ENCODE data around the gene AFG1L. TPM values are rescaled to one million over a fixed set of nuclear protein-coding genes. Genes with fewer than 3 reads are reported as not detected.

The AFG1L gene
- polyA plus RNA-seq, 1 of the 3 experiments (the other 2 are of a cell fraction): 0.71 TPM

DNA sequence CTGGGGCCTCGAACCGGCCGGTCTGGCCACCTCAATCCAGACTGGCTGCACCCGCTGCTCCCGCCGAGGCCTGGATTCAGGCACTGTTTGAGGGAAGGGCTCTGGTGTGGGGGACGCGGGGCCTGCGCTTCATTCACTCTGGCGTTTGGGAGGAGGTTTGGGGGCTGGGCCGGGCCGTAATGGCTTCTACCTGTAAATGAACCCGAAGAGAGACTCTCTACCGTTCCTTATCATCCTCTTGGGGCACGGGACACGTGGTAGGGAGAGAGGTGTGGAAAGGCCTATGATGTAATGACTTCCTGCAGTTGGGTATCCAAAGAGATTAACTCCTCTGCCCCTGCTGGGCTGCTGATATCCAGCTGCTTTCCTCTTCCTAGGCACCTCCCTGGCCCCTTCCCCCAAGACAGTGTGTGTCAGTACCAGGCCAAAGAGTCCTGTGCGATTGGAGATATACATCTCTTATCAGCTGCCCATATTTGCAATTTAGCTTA is 267.7 kb downstream of the AFG1L start (continued):
- peak; percentile 7; the same call in 1 of the 2 replicates for TF ChIP-seq SMC3 (IDR thresholded peaks at IDR 0.05; ENCODE audit: low read depth, low read length)
- peak; percentile 96 for TF ChIP-seq MXI1 (IDR thresholded peaks at IDR 0.05; ENCODE audit: low read depth, low read length)
- 0 out of 4 replicates have a peak, but pooled peaks of 1 of the 2 experiments have one; percentile 17 for TF ChIP-seq EP300 (IDR thresholded peaks at IDR 0.05; ENCODE audit: borderline replicate concordance in 1 of 2, low read depth in 1 of 2, low read length in 1 of 2)
- TF ChIP-seq, protein P1, sequence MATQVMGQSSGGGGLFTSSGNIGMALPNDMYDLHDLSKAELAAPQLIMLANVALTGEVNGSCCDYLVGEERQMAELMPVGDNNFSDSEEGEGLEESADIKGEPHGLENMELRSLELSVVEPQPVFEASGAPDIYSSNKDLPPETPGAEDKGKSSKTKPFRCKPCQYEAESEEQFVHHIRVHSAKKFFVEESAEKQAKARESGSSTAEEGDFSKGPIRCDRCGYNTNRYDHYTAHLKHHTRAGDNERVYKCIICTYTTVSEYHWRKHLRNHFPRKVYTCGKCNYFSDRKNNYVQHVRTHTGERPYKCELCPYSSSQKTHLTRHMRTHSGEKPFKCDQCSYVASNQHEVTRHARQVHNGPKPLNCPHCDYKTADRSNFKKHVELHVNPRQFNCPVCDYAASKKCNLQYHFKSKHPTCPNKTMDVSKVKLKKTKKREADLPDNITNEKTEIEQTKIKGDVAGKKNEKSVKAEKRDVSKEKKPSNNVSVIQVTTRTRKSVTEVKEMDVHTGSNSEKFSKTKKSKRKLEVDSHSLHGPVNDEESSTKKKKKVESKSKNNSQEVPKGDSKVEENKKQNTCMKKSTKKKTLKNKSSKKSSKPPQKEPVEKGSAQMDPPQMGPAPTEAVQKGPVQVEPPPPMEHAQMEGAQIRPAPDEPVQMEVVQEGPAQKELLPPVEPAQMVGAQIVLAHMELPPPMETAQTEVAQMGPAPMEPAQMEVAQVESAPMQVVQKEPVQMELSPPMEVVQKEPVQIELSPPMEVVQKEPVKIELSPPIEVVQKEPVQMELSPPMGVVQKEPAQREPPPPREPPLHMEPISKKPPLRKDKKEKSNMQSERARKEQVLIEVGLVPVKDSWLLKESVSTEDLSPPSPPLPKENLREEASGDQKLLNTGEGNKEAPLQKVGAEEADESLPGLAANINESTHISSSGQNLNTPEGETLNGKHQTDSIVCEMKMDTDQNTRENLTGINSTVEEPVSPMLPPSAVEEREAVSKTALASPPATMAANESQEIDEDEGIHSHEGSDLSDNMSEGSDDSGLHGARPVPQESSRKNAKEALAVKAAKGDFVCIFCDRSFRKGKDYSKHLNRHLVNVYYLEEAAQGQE (IDR thresholded peaks at IDR 0.05; ENCODE audit: low read depth, low read length): no peak
- no peak for TF ChIP-seq TAF1 (IDR thresholded peaks at IDR 0.05; ENCODE audit: borderline replicate concordance, low read depth, low read length)
- TF ChIP-seq, protein P2, sequence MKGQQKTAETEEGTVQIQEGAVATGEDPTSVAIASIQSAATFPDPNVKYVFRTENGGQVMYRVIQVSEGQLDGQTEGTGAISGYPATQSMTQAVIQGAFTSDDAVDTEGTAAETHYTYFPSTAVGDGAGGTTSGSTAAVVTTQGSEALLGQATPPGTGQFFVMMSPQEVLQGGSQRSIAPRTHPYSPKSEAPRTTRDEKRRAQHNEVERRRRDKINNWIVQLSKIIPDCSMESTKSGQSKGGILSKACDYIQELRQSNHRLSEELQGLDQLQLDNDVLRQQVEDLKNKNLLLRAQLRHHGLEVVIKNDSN (IDR thresholded peaks at IDR 0.05; ENCODE audit: borderline replicate concordance, low read depth): peak; percentile 82
- no peak for TF ChIP-seq RFX5 (IDR thresholded peaks at IDR 0.05; ENCODE audit: low read length)

DNA sequence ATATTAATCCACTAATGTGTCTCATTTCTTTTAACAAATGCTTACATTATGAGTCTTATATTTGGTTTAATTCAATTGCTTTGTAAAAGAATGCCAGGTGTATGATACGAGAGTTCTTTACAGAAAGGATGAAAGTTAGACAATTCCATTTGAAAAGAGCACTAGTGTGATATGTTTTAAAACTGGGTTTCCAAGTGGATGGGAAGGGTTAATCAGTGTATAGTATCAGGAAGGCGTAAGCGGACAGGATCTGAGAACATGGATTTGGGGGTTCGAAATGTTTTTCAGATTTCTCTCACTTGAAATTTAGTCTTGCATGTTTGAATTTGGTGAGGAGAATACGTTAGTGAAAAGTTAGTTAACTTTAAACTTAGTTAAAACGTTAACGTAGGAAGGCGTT is 268.4 kb downstream of the AFG1L start:
- 0 out of 2 replicates have a peak, but pooled peaks cover 3% of the 10 kb centered on the region for H3K9me3 ChIP-seq

More for the DNA sequence above, 268.4 kb downstream of the AFG1L start:
- Histone ChIP-seq H3K9me2 (no peaks in the 10 kb centered on the region), H3K79me2 (ENCODE audit: insufficient read depth) (peaks cover 63% of the 10 kb centered on the region), H3K9ac (peak overlapping the region; percentile 94; the same call in 1 of the 2 replicates), H3K27ac (ENCODE audit: low read depth in 2 of 2, low read length in 1 of 2) (peak overlapping the region; percentile 77 to 83), H3K27me3 (ENCODE audit: insufficient read depth) (no peaks in the 10 kb centered on the region), H3K36me3 (replicated peaks in 1 of 2; ENCODE audit: control insufficient read depth in 1 of 2, insufficient read depth in 2 of 2, low read length in 1 of 2) (peaks cover under 1 to 13% of the 10 kb centered on the region in 2 experiments), H3K4me2 (peak overlapping the region; percentile 99), H3F3A (replicated peaks; ENCODE audit: insufficient read depth) (peaks cover 42% of the 10 kb centered on the region), H3K4me1 (ENCODE audit: control insufficient read depth in 1 of 2, insufficient read depth in 2 of 2, low read depth in 1 of 2, low read length in 1 of 2) (peaks cover 18 to 36% of the 10 kb centered on the region in 2 experiments; a peak in 3 of 4 replicates), H2AFZ (ENCODE audit: low read depth) (no peak overlapping the region), H4K20me1 (ENCODE audit: insufficient read depth) (peaks cover 56% of the 10 kb centered on the region), H3K4me3 (ENCODE audit: low read depth in 2 of 2, low read length in 1 of 2) (peak overlapping the region; percentile 91 to 96)
- ChIA-PET POLR2A (interaction anchor here (0.6 to 1.1 kb wide), 2 partner anchors 96 to 110 kb away, joined by 4 read pairs; no protein-coding TSS in a partner anchor), CTCF (interaction anchor here (0.7 to 2.0 kb wide), 6 partner anchors 94 to 511 kb away, joined by 3 to 8 read pairs (median 4); no protein-coding TSS in a partner anchor)
- TF ChIP-seq EZH2phosphoT487 (IDR thresholded peaks at IDR 0.05; ENCODE audit: borderline replicate concordance, low read depth) (no peak), FOXM1 (IDR thresholded peaks at IDR 0.05; ENCODE audit: low read depth) (no peak), TAF1 (IDR thresholded peaks at IDR 0.05; ENCODE audit: borderline replicate concordance, low read depth, low read length) (no peak), YY1 (IDR thresholded peaks at IDR 0.05; ENCODE audit: low read depth) (no peak), RAD21 (IDR thresholded peaks at IDR 0.05; ENCODE audit: low read length) (no peak), ELF1 (IDR thresholded peaks at IDR 0.05) (no peak), TEAD4 (IDR thresholded peaks at IDR 0.05; ENCODE audit: borderline replicate concordance, insufficient read depth) (no peak)
- TF ChIP-seq, protein P3, sequence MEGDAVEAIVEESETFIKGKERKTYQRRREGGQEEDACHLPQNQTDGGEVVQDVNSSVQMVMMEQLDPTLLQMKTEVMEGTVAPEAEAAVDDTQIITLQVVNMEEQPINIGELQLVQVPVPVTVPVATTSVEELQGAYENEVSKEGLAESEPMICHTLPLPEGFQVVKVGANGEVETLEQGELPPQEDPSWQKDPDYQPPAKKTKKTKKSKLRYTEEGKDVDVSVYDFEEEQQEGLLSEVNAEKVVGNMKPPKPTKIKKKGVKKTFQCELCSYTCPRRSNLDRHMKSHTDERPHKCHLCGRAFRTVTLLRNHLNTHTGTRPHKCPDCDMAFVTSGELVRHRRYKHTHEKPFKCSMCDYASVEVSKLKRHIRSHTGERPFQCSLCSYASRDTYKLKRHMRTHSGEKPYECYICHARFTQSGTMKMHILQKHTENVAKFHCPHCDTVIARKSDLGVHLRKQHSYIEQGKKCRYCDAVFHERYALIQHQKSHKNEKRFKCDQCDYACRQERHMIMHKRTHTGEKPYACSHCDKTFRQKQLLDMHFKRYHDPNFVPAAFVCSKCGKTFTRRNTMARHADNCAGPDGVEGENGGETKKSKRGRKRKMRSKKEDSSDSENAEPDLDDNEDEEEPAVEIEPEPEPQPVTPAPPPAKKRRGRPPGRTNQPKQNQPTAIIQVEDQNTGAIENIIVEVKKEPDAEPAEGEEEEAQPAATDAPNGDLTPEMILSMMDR (IDR thresholded peaks at IDR 0.05): no peak
- TF ChIP-seq, protein P2 (IDR thresholded peaks at IDR 0.05; ENCODE audit: borderline replicate concordance, low read depth): no peak
- TF ChIP-seq, protein P4, sequence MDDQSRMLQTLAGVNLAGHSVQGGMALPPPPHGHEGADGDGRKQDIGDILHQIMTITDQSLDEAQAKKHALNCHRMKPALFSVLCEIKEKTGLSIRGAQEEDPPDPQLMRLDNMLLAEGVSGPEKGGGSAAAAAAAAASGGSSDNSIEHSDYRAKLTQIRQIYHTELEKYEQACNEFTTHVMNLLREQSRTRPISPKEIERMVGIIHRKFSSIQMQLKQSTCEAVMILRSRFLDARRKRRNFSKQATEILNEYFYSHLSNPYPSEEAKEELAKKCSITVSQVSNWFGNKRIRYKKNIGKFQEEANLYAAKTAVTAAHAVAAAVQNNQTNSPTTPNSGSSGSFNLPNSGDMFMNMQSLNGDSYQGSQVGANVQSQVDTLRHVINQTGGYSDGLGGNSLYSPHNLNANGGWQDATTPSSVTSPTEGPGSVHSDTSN (IDR thresholded peaks at IDR 0.05): no peak
- DNase-seq: no peak
- WGBS (ENCODE audit: low lambda C conversion rate): 94% methylated on average over 8 of the region's 8 CpGs

Measured in SK-N-SH (cell line).